CD4-positive, alpha-beta memory T cell (primary cell): ENCODE results near the gene TBC1D9. TPM values are rescaled to one million over a fixed set of nuclear protein-coding genes. Genes with fewer than 3 reads are reported as not detected.

ENCODE experiments used
- CTCF ChIA-PET: fragments of 350-600 bp; sonication (Branson Sonifier 250); formaldehyde crosslinking; loops from one replicate; lab custom pipeline; 2021; ENCODE audit warnings: inconsistent platforms; ENCODE audit not compliant: partially characterized antibody; lab: Charles Lee
- POLR2A ChIA-PET: fragments of 350-600 bp; sonication (Branson Sonifier 250); formaldehyde crosslinking; loops from one replicate; lab custom pipeline; 2021; ENCODE audit not compliant: partially characterized antibody; lab: Charles Lee
- DNase-seq, 5 donors: peaks; one replicate each; pipeline versions ENCODE4 v3.0.0 to v3.0.0-alpha.2; 2020 to 2022; ENCODE audit warnings: mixed read lengths in 1 of 5
- H3K27ac ChIP-seq: one replicate; pipeline ENCODE4 v1.7.0; 2013; ENCODE audit warnings: low read depth, low read length
- H3K27me3 ChIP-seq: 2 replicates; pipeline ENCODE4 v1.7.0; 2013; ENCODE audit warnings: mild to moderate bottlenecking, low read length, moderate library complexity; ENCODE audit not compliant: insufficient read depth
- H3K36me3 ChIP-seq: 2 replicates; pipeline ENCODE4 v1.7.0; 2013; ENCODE audit warnings: mild to moderate bottlenecking, low read length, moderate library complexity; ENCODE audit not compliant: insufficient read depth
- H3K4me1 ChIP-seq: 2 replicates; pipeline ENCODE4 v1.7.0; 2013; ENCODE audit warnings: mild to moderate bottlenecking, low read length, moderate library complexity; ENCODE audit not compliant: insufficient read depth
- H3K4me3 ChIP-seq, 2 donors: one replicate each; pipeline ENCODE4 v1.7.0; 2013; ENCODE audit warnings: low read length in 2 of 2, mild to moderate bottlenecking in 1 of 2
- H3K9me3 ChIP-seq, 2 donors: one replicate each; pipeline ENCODE4 v1.7.0; 2013; ENCODE audit warnings: low read length in 2 of 2, control low read depth in 1 of 2; ENCODE audit not compliant: control insufficient read depth in 1 of 2
- H3K27ac Mint-ChIP-seq, 7 donors: one replicate each; pipeline ENCODE4 v1.8.0; 2020 to 2021; ENCODE audit warnings: mixed read lengths in 7 of 7, mild to moderate bottlenecking in 6 of 7, inconsistent platforms in 3 of 7, moderate library complexity in 3 of 7
- H3K27me3 Mint-ChIP-seq, 2 donors: one replicate each; pipeline ENCODE4 v1.8.0; 2020 to 2021; ENCODE audit warnings: mixed read lengths in 2 of 2
- H3K36me3 Mint-ChIP-seq, 2 donors: one replicate each; pipeline ENCODE4 v1.8.0; 2020 to 2021; ENCODE audit warnings: mixed read lengths in 2 of 2, inconsistent platforms in 1 of 2, mild to moderate bottlenecking in 1 of 2
- H3K4me1 Mint-ChIP-seq, 4 donors: one replicate each; pipeline ENCODE4 v1.8.0; 2020 to 2021; ENCODE audit warnings: mixed read lengths in 4 of 4, mild to moderate bottlenecking in 1 of 4
- H3K4me3 Mint-ChIP-seq, 8 donors: one replicate each; pipeline ENCODE4 v1.8.0; 2020 to 2021; ENCODE audit warnings: mixed read lengths in 8 of 8, mild to moderate bottlenecking in 7 of 8, moderate library complexity in 6 of 8, inconsistent platforms in 3 of 8
- H3K9me3 Mint-ChIP-seq, 8 donors: one replicate each; pipeline ENCODE4 v1.8.0; 2020 to 2021; ENCODE audit warnings: mixed read lengths in 8 of 8, mild to moderate bottlenecking in 5 of 8, inconsistent platforms in 3 of 8, moderate library complexity in 1 of 8
- intact Hi-C: fragments of 100-400 bp; cut with micrococcal nuclease; formaldehyde crosslinking; loops from one replicate; pipeline ENCODE4 v1.15.1; 2023
- polyA plus RNA-seq, 2 donors: library from polyadenylated mRNA; unstranded; fragments of 300-500 nt; fragmentation: Illumina TruSeq; gene quantifications; one replicate each; pipeline ENCODE4 v1.2.3, GENCODE V29; 2021
- total RNA-seq, 2 experiments: library from RNA; stranded (reverse); gene quantifications; one replicate each; pipeline ENCODE4 v1.2.3, GENCODE V29; 2021

The TBC1D9 gene
- total and polyA plus RNA-seq, 4 experiments from 2014 or later = 0.34 to 0.67 (median 0.38) TPM; not detected in 1

- no peak overlapping the region for H3K4me3 Mint-ChIP-seq
- no peak overlapping the region for H3K27ac ChIP-seq
- POLR2A ChIA-PET = no interaction called here
- H3K9me3 ChIP-seq = no peaks in the 10 kb centered on the region
- H3K9me3 Mint-ChIP-seq = peaks cover 0 to 2% (median 0%) of the 10 kb centered on the region in 8 donors
- no peak overlapping the region for H3K27ac Mint-ChIP-seq
- CTCF ChIA-PET = no interaction called here
- intact Hi-C loops = no loop called here
- no peaks in the 10 kb centered on the region for H3K36me3 Mint-ChIP-seq
- peaks cover 0 to 6% (median under 1%) of the 10 kb centered on the region in 4 donors for H3K4me1 Mint-ChIP-seq
- H3K4me3 ChIP-seq = no peak overlapping the region
- H3K27me3 ChIP-seq = no peaks in the 10 kb centered on the region
- H3K27me3 Mint-ChIP-seq = peaks cover 0 to 4% of the 10 kb centered on the region in 2 donors
- H3K36me3 ChIP-seq = no peaks in the 10 kb centered on the region
- no peak for DNase-seq
- no peaks in the 10 kb centered on the region for H3K4me1 ChIP-seq
Measured at GRCh38 chr4:140707325-140707724, 48.9 kb downstream of the TBC1D9 start.

- DNase-seq = no peak
- intact Hi-C loops = no loop called here
- no peak overlapping the region for H3K4me3 ChIP-seq
- CTCF ChIA-PET = no interaction called here
- no peak overlapping the region for H3K27ac Mint-ChIP-seq
- H3K4me1 Mint-ChIP-seq = peaks cover 0 to 6% (median under 1%) of the 10 kb centered on the region in 4 donors
- H3K9me3 Mint-ChIP-seq = peaks cover 0 to 2% (median 0%) of the 10 kb centered on the region in 8 donors
- H3K27ac ChIP-seq = no peak overlapping the region
- no peak overlapping the region for H3K4me3 Mint-ChIP-seq
- H3K36me3 ChIP-seq = no peaks in the 10 kb centered on the region
- H3K27me3 ChIP-seq = no peaks in the 10 kb centered on the region
- H3K9me3 ChIP-seq = no peaks in the 10 kb centered on the region
- POLR2A ChIA-PET = no interaction called here
- H3K4me1 ChIP-seq = no peaks in the 10 kb centered on the region
- H3K36me3 Mint-ChIP-seq = no peaks in the 10 kb centered on the region
- H3K27me3 Mint-ChIP-seq = peaks cover 0 to 4% of the 10 kb centered on the region in 2 donors
Measured at GRCh38 chr4:140706665-140707064, 49.5 kb downstream of the TBC1D9 start.

DNA sequence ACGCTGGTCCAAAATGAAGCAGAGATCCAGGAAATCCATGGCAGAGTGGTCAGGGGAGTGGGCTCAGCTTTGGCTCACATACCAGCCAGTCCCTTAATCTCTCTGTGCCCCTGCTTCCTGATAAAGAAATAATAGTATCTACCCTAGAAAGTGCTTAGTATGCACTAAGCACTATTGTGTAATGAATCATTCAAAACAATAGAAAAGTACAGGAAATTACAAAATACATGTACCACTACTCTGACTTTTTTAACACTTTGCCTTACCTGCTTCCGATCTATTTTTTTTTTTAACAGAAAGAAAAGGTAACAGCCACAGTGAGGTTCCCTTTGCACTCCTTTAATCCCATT is 49.9 kb downstream of the TBC1D9 start:
- no peak overlapping the region for H3K27ac ChIP-seq
- H3K4me1 Mint-ChIP-seq = peaks cover 0 to 5% (median under 1%) of the 10 kb centered on the region in 4 donors
- peaks cover 0 to 2% (median 0%) of the 10 kb centered on the region in 8 donors for H3K9me3 Mint-ChIP-seq
- intact Hi-C loops = no loop called here
- CTCF ChIA-PET = no interaction called here
- no peaks in the 10 kb centered on the region for H3K36me3 ChIP-seq
- no peak for DNase-seq
- H3K4me1 ChIP-seq = no peaks in the 10 kb centered on the region
- POLR2A ChIA-PET = no interaction called here
- no peak overlapping the region for H3K4me3 Mint-ChIP-seq
- H3K27me3 ChIP-seq = no peaks in the 10 kb centered on the region
- no peak overlapping the region for H3K4me3 ChIP-seq
- peaks cover 0 to 4% of the 10 kb centered on the region in 2 donors for H3K27me3 Mint-ChIP-seq
- no peaks in the 10 kb centered on the region for H3K9me3 ChIP-seq
- H3K36me3 Mint-ChIP-seq = no peaks in the 10 kb centered on the region
- H3K27ac Mint-ChIP-seq = no peak overlapping the region

GRCh38 chr4:140705625-140706275 is 50.4 kb downstream of the TBC1D9 start:
- H3K27me3 ChIP-seq = no peaks in the 10 kb centered on the region
- Mint-ChIP-seq H3K9me3 (peaks cover 0 to 2% (median 0%) of the 10 kb centered on the region in 8 donors), H3K27me3 (peaks cover 0 to 4% of the 10 kb centered on the region in 2 donors), H3K4me3 (no peak overlapping the region), H3K36me3 (no peaks in the 10 kb centered on the region), H3K4me1 (peaks cover 0 to under 1% (median 0%) of the 10 kb centered on the region in 4 donors), H3K27ac (no peak overlapping the region)
- DNase-seq = no peak
- no peak overlapping the region for H3K27ac ChIP-seq
- ChIA-PET POLR2A (no interaction called here), CTCF (no interaction called here)
- H3K4me3 ChIP-seq = no peak overlapping the region
- no peaks in the 10 kb centered on the region for H3K4me1 ChIP-seq
- H3K36me3 ChIP-seq = no peaks in the 10 kb centered on the region
- no peaks in the 10 kb centered on the region for H3K9me3 ChIP-seq
- intact Hi-C loops = no loop called here

- no peak for DNase-seq
- H3K9me3 Mint-ChIP-seq = peaks cover 0 to 2% (median 0%) of the 10 kb centered on the region in 8 donors
- H3K4me1 Mint-ChIP-seq = no peaks in the 10 kb centered on the region
- H3K4me1 ChIP-seq = no peaks in the 10 kb centered on the region
- H3K4me3 Mint-ChIP-seq = no peak overlapping the region
- no peak overlapping the region for H3K4me3 ChIP-seq
- intact Hi-C loops = no loop called here
- ChIA-PET CTCF (no interaction called here), POLR2A (no interaction called here)
- no peak overlapping the region for H3K27ac ChIP-seq
- H3K36me3 Mint-ChIP-seq = no peaks in the 10 kb centered on the region
- H3K36me3 ChIP-seq = no peaks in the 10 kb centered on the region
- H3K27me3 Mint-ChIP-seq = peaks cover 0 to 4% of the 10 kb centered on the region in 2 donors
- H3K27ac Mint-ChIP-seq = no peak overlapping the region
- H3K9me3 ChIP-seq = no peaks in the 10 kb centered on the region
- H3K27me3 ChIP-seq = no peaks in the 10 kb centered on the region
Measured at GRCh38 chr4:140704964-140705363, 51.2 kb downstream of the TBC1D9 start.

DNA sequence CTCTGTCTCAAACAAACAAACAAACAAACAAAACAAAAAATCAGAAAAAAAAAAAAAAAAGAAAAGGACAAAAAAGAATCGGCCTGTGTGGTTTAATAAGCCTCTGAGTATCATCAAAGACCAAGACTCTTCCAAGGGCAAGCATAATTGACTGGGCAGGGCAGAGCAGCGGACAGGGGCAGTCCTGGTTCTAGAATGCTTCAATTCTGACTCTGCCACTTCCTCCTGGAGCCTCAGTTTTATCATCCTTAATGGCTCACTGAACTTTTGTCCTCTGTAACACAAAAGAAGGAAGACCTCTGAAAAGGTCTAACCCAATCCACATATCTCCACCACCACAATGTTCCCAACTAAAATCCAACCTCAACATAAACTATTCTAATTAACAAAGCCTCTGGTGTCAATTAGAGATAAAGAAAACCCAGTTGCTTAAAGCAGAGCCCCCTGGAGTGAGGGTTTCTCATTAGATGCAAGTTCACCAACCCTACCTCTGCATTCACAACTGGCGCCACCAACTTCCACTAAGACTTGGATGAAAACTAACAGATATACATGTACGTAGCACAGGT is 51.7 kb downstream of the TBC1D9 start:
- no peak overlapping the region for H3K27ac ChIP-seq
- H3K36me3 ChIP-seq = no peaks in the 10 kb centered on the region
- DNase-seq = no peak
- Mint-ChIP-seq H3K27ac (no peak overlapping the region), H3K4me1 (no peaks in the 10 kb centered on the region), H3K4me3 (no peak overlapping the region), H3K36me3 (no peaks in the 10 kb centered on the region), H3K27me3 (peaks cover 0 to 4% of the 10 kb centered on the region in 2 donors), H3K9me3 (peaks cover 0 to 2% (median 0%) of the 10 kb centered on the region in 8 donors)
- intact Hi-C loops = no loop called here
- no peaks in the 10 kb centered on the region for H3K27me3 ChIP-seq
- H3K9me3 ChIP-seq = no peaks in the 10 kb centered on the region
- CTCF ChIA-PET = no interaction called here
- POLR2A ChIA-PET = no interaction called here
- no peaks in the 10 kb centered on the region for H3K4me1 ChIP-seq
- no peak overlapping the region for H3K4me3 ChIP-seq

DNA sequence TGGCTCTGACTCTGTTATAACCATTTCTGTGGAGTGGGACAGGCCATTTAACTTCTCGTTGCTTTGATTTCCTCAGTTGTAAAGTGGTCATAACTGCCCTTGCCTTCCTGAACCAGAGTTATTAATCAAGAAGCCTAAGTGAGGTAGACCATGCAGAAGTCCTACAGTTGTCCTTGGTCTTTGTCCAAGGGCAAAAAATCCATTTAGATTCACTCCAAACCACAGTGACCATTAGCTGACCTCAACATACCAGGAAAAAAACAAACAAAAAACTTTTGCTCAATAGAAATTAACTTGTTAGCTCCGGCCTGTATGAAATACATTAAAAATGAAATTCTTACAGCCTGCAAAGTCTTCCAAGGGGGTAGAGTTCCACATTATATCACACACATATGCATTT is 52.7 kb downstream of the TBC1D9 start:
- Mint-ChIP-seq H3K36me3 (no peaks in the 10 kb centered on the region), H3K9me3 (peaks cover 0 to 2% (median 0%) of the 10 kb centered on the region in 8 donors), H3K27ac (no peak overlapping the region), H3K4me1 (no peaks in the 10 kb centered on the region), H3K27me3 (peaks cover 0 to 4% of the 10 kb centered on the region in 2 donors), H3K4me3 (no peak overlapping the region)
- DNase-seq = no peak
- no peak overlapping the region for H3K4me3 ChIP-seq
- H3K4me1 ChIP-seq = no peaks in the 10 kb centered on the region
- POLR2A ChIA-PET = no interaction called here
- no peaks in the 10 kb centered on the region for H3K36me3 ChIP-seq
- H3K27ac ChIP-seq = no peak overlapping the region
- H3K27me3 ChIP-seq = no peaks in the 10 kb centered on the region
- no peaks in the 10 kb centered on the region for H3K9me3 ChIP-seq
- intact Hi-C loops = no loop called here
- CTCF ChIA-PET = no interaction called here
